ENCODE measurements around the gene TUT1.

Gene TUT1

GRCh38 chr11:62559204-62559603, 32.1 kb downstream of the TUT1 start:
- no peak for DNase-seq (ENCODE audit: low read depth)
- no peak overlapping the region for H3K4me3 ChIP-seq (ENCODE audit: control insufficient read depth, low read depth, low read length)
- TF ChIP-seq CTCF (conservative IDR thresholded peaks at IDR 0.05; ENCODE audit: control insufficient read depth, insufficient read depth, low read depth, low read length) = no peak

DNA sequence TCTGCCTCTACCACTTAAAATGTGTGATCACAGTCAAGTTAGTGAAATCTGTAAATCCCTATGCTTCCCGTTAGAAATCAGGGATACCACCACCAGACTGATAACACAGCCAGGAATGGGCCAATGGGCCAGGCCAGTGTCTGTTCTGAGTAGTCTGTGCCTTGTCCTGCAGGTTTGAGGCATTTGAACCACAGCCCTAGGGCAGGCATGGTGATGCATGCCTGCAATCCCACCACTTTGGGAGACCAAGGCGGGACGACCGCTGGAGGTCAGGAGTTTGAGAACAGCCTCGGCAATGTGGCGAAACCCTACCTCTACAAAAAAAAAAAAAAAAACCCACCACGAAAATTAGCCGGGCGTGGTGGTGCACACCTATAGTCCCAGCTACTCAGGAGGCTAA, 32.7 kb downstream of the TUT1 start:
- TF ChIP-seq CTCF (conservative IDR thresholded peaks at IDR 0.05; ENCODE audit: control insufficient read depth, insufficient read depth, low read depth, low read length) = no peak
- DNase-seq (ENCODE audit: low read depth) = no peak
- H3K4me3 ChIP-seq (ENCODE audit: control insufficient read depth, low read depth, low read length) = no peak overlapping the region

DNA sequence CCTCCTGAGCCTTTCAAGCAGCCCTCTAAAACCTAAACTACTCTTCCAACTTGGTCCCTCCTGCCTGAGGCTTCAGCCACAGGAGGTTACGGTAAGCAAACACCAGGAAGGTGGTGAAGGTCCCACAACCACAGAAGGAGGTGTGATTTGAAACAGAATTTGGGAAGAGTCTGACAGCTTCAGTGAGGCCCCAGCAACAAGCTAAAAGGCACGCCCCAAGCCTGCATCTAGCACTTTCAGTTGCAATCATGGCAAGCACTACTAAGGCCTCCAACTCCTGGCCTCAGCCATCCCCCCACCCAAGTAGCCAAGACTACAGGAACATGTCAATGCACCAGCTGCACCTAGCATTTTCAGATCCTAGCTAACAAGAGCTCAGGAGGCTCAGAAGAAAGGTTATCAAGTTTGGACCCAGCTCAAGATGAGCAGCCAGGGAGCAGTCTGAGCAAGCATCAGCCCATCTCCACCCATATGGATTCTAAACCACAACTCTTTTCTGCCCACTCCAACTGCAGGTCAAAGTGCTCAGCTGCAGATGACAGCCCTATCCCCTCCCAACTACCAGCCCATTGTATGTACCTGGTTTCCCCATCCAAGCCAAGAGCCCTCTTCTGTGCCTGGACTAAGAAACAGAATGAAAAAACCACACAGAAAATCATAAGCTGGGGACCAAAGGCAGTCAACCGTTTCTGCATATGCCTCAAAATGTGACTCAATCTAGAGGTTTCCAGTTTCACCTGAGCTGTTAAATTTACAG, 34.3 kb downstream of the TUT1 start:
- H3K4me3 ChIP-seq (ENCODE audit: control insufficient read depth, low read depth, low read length) = peak overlapping the region; percentile 1

GRCh38 chr11:62556108-62556874, 35.0 kb downstream of the TUT1 start:
- no peak for TF ChIP-seq CTCF (conservative IDR thresholded peaks at IDR 0.05; ENCODE audit: control insufficient read depth, insufficient read depth, low read depth, low read length)
- peak overlapping the region; percentile 16 for H3K4me3 ChIP-seq (ENCODE audit: control insufficient read depth, low read depth, low read length)
- DNase-seq (ENCODE audit: low read depth) = peak; percentile 99

More for the DNA sequence above, 34.3 kb downstream of the TUT1 start:
- no peak for TF ChIP-seq CTCF (conservative IDR thresholded peaks at IDR 0.05; ENCODE audit: control insufficient read depth, insufficient read depth, low read depth, low read length)
- no peak for DNase-seq (ENCODE audit: low read depth)

GRCh38 chr11:62555464-62556107, 35.7 kb downstream of the TUT1 start:
- DNase-seq (ENCODE audit: low read depth) = peak; percentile 67
- no peak for TF ChIP-seq CTCF (conservative IDR thresholded peaks at IDR 0.05; ENCODE audit: control insufficient read depth, insufficient read depth, low read depth, low read length)
- H3K4me3 ChIP-seq (ENCODE audit: control insufficient read depth, low read depth, low read length) = peak overlapping the region; percentile 16

GRCh38 chr11:62554387-62555167, 36.7 kb downstream of the TUT1 start:
- peak overlapping the region; percentile 14 for H3K4me3 ChIP-seq (ENCODE audit: control insufficient read depth, low read depth, low read length)
- no peak for TF ChIP-seq CTCF (conservative IDR thresholded peaks at IDR 0.05; ENCODE audit: control insufficient read depth, insufficient read depth, low read depth, low read length)
- no peak for DNase-seq (ENCODE audit: low read depth)
